ENCODE measurements around the gene KLHDC2.
"Not testable (repeated sequence)": the region's sequence is repeated elsewhere in the genome, so short reads cannot be mapped to it uniquely, and the experiment has no call there.

DNA sequence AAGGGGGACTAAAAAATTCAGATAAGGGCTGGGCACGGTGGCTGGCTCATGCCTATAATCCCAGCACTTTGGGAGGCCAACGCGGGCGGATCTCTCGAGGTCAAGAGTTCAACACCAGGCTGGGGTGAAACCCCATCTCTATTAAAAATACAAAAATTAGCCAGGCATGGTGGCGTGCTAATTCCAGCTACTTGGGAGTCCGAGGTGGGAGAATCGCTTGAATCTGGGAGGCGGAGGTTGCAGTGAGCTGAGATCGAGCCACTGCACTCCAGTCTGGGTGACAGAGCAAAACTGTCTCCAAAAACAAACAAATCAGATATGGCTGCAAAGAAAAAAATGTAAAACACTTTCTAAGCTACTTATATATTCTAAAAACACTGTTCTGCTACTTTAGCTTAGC is 3.7 kb downstream of the KLHDC2 start:
- TF ChIP-seq FOXM1 (IDR thresholded peaks at IDR 0.05; ENCODE audit: borderline replicate concordance); SUZ12 (IDR thresholded peaks at IDR 0.05); ELF4 (IDR thresholded peaks at IDR 0.05); HDGF (IDR thresholded peaks at IDR 0.05; ENCODE audit: borderline replicate concordance); SP1 (IDR thresholded peaks at IDR 0.05); NFRKB (IDR thresholded peaks at IDR 0.05); L3MBTL2 (conservative IDR thresholded peaks at IDR 0.05); PKNOX1 (IDR thresholded peaks at IDR 0.05); ARNT (IDR thresholded peaks at IDR 0.05); TARDBP (IDR thresholded peaks at IDR 0.05); FOXA1 (IDR thresholded peaks at IDR 0.05); ZNF384 (IDR thresholded peaks at IDR 0.05); FOXK2 (IDR thresholded peaks at IDR 0.05); CTBP1 (IDR thresholded peaks at IDR 0.05; ENCODE audit: borderline replicate concordance): not testable (repeated sequence)
